Measurements from ENCODE around the gene CD164L2. TPM values are rescaled to one million over a fixed set of nuclear protein-coding genes. Genes with fewer than 3 reads are reported as not detected.

The CD164L2 gene
- total and polyA plus RNA-seq, 8 donors: 0.19 to 0.76 (median 0.57) TPM; not detected in 2

DNA sequence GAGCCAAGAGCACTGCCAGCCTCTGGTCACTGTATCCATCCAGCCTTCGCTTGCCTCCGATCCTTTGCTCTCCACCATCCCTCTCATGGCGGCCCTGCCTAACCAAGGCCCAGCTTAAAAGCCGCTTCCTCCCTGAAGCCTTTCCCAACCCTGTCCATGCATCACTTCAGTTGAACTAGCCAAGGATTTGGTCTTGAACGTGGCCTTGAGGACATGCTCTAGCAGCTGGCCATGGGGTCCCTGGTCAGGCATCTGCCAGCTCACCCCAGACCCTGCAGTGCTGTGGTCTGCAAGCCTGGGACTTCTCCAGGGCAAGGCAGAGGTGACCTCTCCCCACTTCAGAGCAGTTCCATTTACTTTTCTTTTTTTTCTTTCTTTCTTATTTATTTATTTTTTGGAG, 46.4 kb downstream of the CD164L2 start:
- intact Hi-C loops (cut with DNase I): loop anchor here in 1 of 3 donors (10.0 kb wide), 1 partner anchor 48 kb away; the partner anchor contains the start of gene CD164L2
- TF ChIP-seq, protein P1, sequence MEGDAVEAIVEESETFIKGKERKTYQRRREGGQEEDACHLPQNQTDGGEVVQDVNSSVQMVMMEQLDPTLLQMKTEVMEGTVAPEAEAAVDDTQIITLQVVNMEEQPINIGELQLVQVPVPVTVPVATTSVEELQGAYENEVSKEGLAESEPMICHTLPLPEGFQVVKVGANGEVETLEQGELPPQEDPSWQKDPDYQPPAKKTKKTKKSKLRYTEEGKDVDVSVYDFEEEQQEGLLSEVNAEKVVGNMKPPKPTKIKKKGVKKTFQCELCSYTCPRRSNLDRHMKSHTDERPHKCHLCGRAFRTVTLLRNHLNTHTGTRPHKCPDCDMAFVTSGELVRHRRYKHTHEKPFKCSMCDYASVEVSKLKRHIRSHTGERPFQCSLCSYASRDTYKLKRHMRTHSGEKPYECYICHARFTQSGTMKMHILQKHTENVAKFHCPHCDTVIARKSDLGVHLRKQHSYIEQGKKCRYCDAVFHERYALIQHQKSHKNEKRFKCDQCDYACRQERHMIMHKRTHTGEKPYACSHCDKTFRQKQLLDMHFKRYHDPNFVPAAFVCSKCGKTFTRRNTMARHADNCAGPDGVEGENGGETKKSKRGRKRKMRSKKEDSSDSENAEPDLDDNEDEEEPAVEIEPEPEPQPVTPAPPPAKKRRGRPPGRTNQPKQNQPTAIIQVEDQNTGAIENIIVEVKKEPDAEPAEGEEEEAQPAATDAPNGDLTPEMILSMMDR (IDR thresholded peaks at IDR 0.05): no peak
- no peak for FAIRE-seq
- 88 to 92% methylated on average over 5 of the region's 5 CpGs for WGBS, 2 donors
- no peaks in the 10 kb centered on the region for H3K27me3 ChIP-seq
- no peak overlapping the region for H3K27ac ChIP-seq
- H3K36me3 ChIP-seq: peaks cover 0 to 19% (median 7%) of the 10 kb centered on the region in 3 donors
- peak in 1 of 6 donors; percentile 41 for DNase-seq
- H3K9me3 ChIP-seq: no peaks in the 10 kb centered on the region
- H3K4me3 ChIP-seq: no peak overlapping the region
- ATAC-seq: no peak
- H3K4me1 ChIP-seq: peaks cover 0 to 3% (median 3%) of the 10 kb centered on the region in 3 donors

GRCh38 chr1:27335506-27336422, 47.4 kb downstream of the CD164L2 start:
- WGBS, 2 donors: 92 to 93% methylated on average over 17 of the region's 17 CpGs

DNA sequence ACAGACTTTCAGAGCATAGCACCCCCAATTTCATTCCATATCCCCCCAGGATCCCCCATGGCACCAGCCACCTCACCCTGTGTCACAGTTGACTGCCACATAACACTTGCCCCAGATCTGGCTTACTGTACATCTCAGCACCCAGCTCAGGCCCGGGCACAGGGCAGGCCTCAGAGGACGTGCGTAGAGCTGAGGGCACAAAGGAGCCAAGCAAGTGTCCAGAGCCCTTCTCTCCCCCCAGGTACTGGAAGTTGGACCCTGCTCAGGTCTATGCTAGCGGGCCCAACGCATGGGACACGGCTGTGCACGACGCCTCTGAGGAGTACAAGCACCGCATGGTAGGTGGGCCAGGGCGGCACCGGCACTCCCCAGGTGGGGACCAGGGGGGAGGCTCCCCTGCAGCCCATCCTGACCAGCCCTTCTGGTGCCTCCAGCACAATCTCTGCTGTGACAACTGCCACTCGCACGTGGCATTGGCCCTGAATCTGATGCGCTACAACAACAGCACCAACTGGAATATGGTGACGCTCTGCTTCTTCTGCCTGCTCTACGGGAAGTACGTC, 49.3 kb downstream of the CD164L2 start:
- intact Hi-C loops (cut with DNase I): loop anchor here in 1 of 3 donors (10.0 kb wide), 1 partner anchor 51 kb away; the partner anchor contains the start of gene CD164L2
- DNase-seq: no peak
- Histone ChIP-seq H3K4me1 (no peaks in the 10 kb centered on the region), H3K9me3 (no peaks in the 10 kb centered on the region), H3K4me3 (no peak overlapping the region), H3K36me3 (peaks cover 0 to 19% (median 7%) of the 10 kb centered on the region in 3 donors), H3K27me3 (no peaks in the 10 kb centered on the region), H3K27ac (no peak overlapping the region)
- TF ChIP-seq, protein P1 (IDR thresholded peaks at IDR 0.05): no peak
- no peak for ATAC-seq
- 90% methylated on average over 17 of the region's 17 CpGs for WGBS, 2 donors
- no peak for FAIRE-seq

More at GRCh38 chr1:27335506-27336422, 47.4 kb downstream of the CD164L2 start:
- DNase-seq (no peak), FAIRE-seq (no peak), ATAC-seq (no peak)
- Histone ChIP-seq H3K36me3 (peaks cover 0 to 19% (median 7%) of the 10 kb centered on the region in 3 donors), H3K27ac (no peak overlapping the region), H3K4me3 (no peak overlapping the region), H3K27me3 (no peaks in the 10 kb centered on the region), H3K9me3 (no peaks in the 10 kb centered on the region), H3K4me1 (no peaks in the 10 kb centered on the region)
- TF ChIP-seq, protein P1 (IDR thresholded peaks at IDR 0.05): no peak
- intact Hi-C loops (cut with DNase I): loop anchor here in 1 of 3 donors (10.0 kb wide), 1 partner anchor 49 kb away; the partner anchor contains the start of gene CD164L2

DNA sequence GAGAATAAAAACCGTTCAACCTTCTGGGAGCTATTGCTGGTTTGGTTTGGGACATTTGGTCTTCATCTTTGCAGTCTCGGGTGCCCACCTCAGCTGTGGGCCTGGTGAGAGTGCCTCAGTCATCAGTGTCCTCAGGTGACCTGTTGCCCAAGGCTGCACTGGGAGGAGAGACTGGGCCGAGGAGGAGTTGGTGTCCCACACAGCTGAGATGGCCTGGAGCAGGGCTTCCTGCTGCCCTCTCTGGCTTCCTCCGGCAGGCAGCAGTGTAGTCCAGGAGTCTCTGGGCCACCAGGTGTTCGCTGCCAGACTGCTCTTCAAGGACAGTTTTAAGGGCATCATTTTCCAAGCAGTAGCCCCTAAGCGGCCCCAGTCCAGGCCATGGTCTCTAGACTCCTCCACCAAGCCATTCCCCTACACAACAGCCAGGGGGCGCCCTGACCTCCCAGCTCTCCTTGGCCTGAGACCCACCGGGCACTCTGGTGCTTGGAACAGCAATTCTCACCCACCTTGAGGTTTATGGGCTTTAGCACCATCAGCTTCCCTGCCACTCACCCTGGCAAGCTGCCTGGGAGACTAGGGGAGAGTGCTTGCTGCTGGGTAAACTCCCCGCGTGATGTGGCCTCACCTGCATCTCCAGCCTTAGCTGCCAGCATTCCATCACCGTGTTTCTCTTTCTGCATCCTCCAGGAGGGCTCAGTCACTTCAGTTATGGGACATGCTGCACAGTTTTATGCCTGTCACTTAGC, 50.4 kb downstream of the CD164L2 start:
- Histone ChIP-seq H3K27me3 (no peaks in the 10 kb centered on the region), H3K4me3 (no peak overlapping the region), H3K9me3 (no peaks in the 10 kb centered on the region), H3K36me3 (peaks cover 0 to 19% (median 7%) of the 10 kb centered on the region in 3 donors), H3K4me1 (no peaks in the 10 kb centered on the region), H3K27ac (no peak overlapping the region)
- FAIRE-seq (no peak), ATAC-seq (peak; percentile 72 to 90 (median 78)), DNase-seq (peak in 2 of 6 donors; percentile 58 to 73)
- TF ChIP-seq, protein P1 (IDR thresholded peaks at IDR 0.05): peak; percentile 70 to 86 (median 80)
- 58 to 60% methylated on average over 11 of the region's 11 CpGs for whole genome bisulfite sequencing, 2 donors
- intact Hi-C loops (cut with DNase I): loop anchor here in 1 of 3 donors (10.0 kb wide), 1 partner anchor 52 kb away; the partner anchor contains the start of gene CD164L2
